Endothelial cell of hepatic sinusoid (primary cell): ENCODE measurements around the gene RXRA.

Experiments used
- in situ Hi-C: cut with HindIII; loops from 2 replicates; pipeline ENCODE4 v1.10.0; 2017; ENCODE audit warnings: low sequenced_read_pairs

The RXRA gene

GRCh38 chr9:134376386-134377142, 50.3 kb downstream of the RXRA start:
- in situ Hi-C loops, result no loop called here

- in situ Hi-C loops, result no loop called here
Observed at GRCh38 chr9:134377143-134377484, 50.9 kb downstream of the RXRA start.

GRCh38 chr9:134377976-134378375, 51.7 kb downstream of the RXRA start:
- in situ Hi-C loops, result no loop called here

GRCh38 chr9:134378901-134379338, 52.7 kb downstream of the RXRA start:
- in situ Hi-C loops, result no loop called here

- in situ Hi-C loops, result loop anchor here (5.0 kb wide), 1 partner anchor 63 kb away; no protein-coding TSS in a partner anchor
Observed at GRCh38 chr9:134379831-134380365, 53.6 kb downstream of the RXRA start.

GRCh38 chr9:134380542-134381271, 54.5 kb downstream of the RXRA start:
- in situ Hi-C loops, result loop anchor here (5.0 kb wide), 1 partner anchor 63 kb away; no protein-coding TSS in a partner anchor

- in situ Hi-C loops, result loop anchor here (5.0 kb wide), 1 partner anchor 64 kb away; no protein-coding TSS in a partner anchor
Observed at GRCh38 chr9:134381272-134381661, 55.0 kb downstream of the RXRA start.

GRCh38 chr9:134381671-134382516, 55.6 kb downstream of the RXRA start:
- in situ Hi-C loops, result loop anchor here (5.0 kb wide), 1 partner anchor 65 kb away; no protein-coding TSS in a partner anchor

- in situ Hi-C loops, result loop anchor here (5.0 kb wide), 1 partner anchor 65 kb away; no protein-coding TSS in a partner anchor
Observed at GRCh38 chr9:134382733-134383132, 56.5 kb downstream of the RXRA start.

GRCh38 chr9:134383148-134383547, 56.9 kb downstream of the RXRA start:
- in situ Hi-C loops, result loop anchor here (5.0 kb wide), 1 partner anchor 66 kb away; no protein-coding TSS in a partner anchor

GRCh38 chr9:134384811-134385479, 58.7 kb downstream of the RXRA start:
- in situ Hi-C loops, result loop anchor here (5.0 kb wide), 1 partner anchor 68 kb away; no protein-coding TSS in a partner anchor

GRCh38 chr9:134385915-134386314, 59.7 kb downstream of the RXRA start:
- in situ Hi-C loops, result no loop called here

- in situ Hi-C loops, result no loop called here
Observed at GRCh38 chr9:134386951-134387831, 60.9 kb downstream of the RXRA start.

- in situ Hi-C loops, result no loop called here
Observed at GRCh38 chr9:134388289-134388808, 62.1 kb downstream of the RXRA start.

- in situ Hi-C loops, result no loop called here
Observed at GRCh38 chr9:134388976-134389375, 62.7 kb downstream of the RXRA start.

GRCh38 chr9:134389642-134390041, 63.4 kb downstream of the RXRA start:
- in situ Hi-C loops, result no loop called here

- in situ Hi-C loops, result no loop called here
Observed at GRCh38 chr9:134390537-134390936, 64.3 kb downstream of the RXRA start.

- in situ Hi-C loops, result no loop called here
Observed at GRCh38 chr9:134390947-134391318, 64.7 kb downstream of the RXRA start.
